HL-60 (cell line): ENCODE data around the gene COL16A1.

Experiments
- CTCF ChIP-seq: IDR thresholded peaks from one replicate; pipeline ENCODE4 v1.5.1; 2011; ENCODE audit warnings: low read length, control low read depth, inconsistent platforms; ENCODE audit not compliant: insufficient read depth
- GABPA ChIP-seq: IDR thresholded peaks from 2 replicates; pipeline ENCODE4 v1.6.1; 2012; ENCODE audit warnings: low read depth
- POLR2AphosphoS5 ChIP-seq: IDR thresholded peaks from 2 replicates; pipeline ENCODE4 v1.6.1; 2012; ENCODE audit warnings: low read depth
- REST ChIP-seq: IDR thresholded peaks from 2 replicates; pipeline ENCODE4 v1.6.1; 2012; ENCODE audit warnings: low read depth; ENCODE audit not compliant: insufficient replicate concordance

- no peak for TF ChIP-seq CTCF
- TF ChIP-seq POLR2AphosphoS5, result no peak
- TF ChIP-seq GABPA, result no peak
- TF ChIP-seq REST, result no peak
Measured at GRCh38 chr1:31639543-31639942, 64.3 kb downstream of the COL16A1 start.
